Left renal pelvis (tissue), 4 donors: ENCODE measurements around the gene BAX. TPM values are rescaled to one million over a fixed set of nuclear protein-coding genes. Genes with fewer than 3 reads are reported as not detected.

Experiments used
- DNase-seq, 4 donors: peaks; one replicate each; pipeline ENCODE4 v3.0.0-alpha.2; 2013; ENCODE audit warnings: low read depth in 4 of 4, low spot score in 3 of 4
- polyA plus RNA-seq, 4 donors: library from polyadenylated mRNA; unstranded; fragments of 120-200 nt; gene quantifications; one replicate each; pipeline ENCODE4 v1.2.1, GENCODE V29; 2013; ENCODE audit not compliant: insufficient read length in 4 of 4

Gene BAX
- polyA plus RNA-seq, 4 donors: 49.6 to 83.8 (median 71.4) TPM

DNA sequence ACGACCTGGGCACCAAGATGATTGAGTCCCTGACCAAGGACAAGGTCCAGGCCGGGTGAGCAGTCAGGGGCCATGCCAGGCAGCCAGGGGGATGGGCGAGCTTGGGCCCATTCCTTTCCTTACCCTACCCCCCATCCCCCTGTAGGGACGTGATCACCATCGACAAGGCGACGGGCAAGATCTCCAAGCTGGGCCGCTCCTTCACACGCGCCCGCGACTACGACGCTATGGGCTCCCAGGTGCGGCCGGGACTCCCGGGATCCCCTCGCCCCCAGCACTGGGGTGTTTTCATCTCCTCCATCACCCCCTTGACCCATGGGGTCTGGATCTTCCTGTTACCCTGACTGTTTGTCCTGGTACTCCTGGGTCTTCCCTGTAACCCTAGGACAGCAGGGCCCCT is 55.2 kb downstream of the BAX start:
- DNase-seq: no peak

DNA sequence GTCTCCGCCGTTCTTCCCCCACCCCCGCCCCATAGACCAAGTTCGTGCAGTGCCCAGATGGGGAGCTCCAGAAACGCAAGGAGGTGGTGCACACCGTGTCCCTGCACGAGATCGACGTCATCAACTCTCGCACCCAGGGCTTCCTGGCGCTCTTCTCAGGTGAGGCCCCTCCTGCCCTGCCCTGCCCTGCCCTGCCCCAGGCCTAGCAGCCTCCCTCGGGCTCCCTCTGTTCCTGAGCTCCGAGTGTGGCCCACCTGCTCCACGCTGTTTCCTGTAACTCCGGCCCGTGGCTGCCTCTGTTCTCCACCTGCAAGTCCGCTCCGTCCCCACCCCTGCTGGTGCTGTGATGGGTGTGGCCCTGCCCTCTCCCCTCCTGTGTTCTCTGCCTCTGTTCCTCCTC is 55.8 kb downstream of the BAX start:
- DNase-seq: no peak

DNA sequence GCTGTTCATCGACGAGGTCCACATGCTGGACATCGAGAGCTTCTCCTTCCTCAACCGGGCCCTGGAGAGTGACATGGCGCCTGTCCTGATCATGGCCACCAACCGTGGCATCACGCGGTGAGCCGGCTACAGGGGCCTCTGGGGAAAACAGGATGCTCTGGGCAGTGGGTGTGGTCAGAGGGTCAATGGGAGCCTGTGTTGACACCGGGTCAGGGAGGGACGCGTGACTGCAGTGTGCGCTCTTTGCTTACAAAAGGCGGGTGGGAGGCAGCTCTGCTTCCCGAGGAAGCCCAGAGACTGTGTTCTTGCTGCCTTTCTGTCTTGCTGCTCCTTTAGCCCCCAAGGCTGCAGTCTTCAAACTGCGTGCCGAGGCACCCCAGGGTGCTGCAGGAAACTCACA is 56.5 kb downstream of the BAX start:
- no peak for DNase-seq

Other genes starting within 250 kb of the BAX start
- gene MAMSTR, start 235.2 kb upstream of the BAX start, polyA plus RNA-seq: 10 to 100 TPM in 1 of 4 donors, 1 to 10 TPM in 3; 4.5 to 13.3 (median 8.5) TPM
- 10 to 100 TPM; 11.5 to 17.3 (median 13.1) TPM for gene RASIP1, start 214.3 kb upstream of the BAX start, polyA plus RNA-seq
- gene IZUMO1, start 208.0 kb upstream of the BAX start, polyA plus RNA-seq: under 1 TPM; 0.08 to 0.53 (median 0.37) TPM
- 1 to 10 TPM in 3 of 4 donors, under 1 TPM in 1; 0.67 to 3.5 (median 3.2) TPM for gene FUT1, start 202.2 kb upstream of the BAX start, polyA plus RNA-seq
- gene FGF21, start 199.4 kb upstream of the BAX start, polyA plus RNA-seq: not detected
- gene BCAT2, start 143.8 kb upstream of the BAX start, polyA plus RNA-seq: 10 to 100 TPM; 19.5 to 58.6 (median 32.0) TPM
- gene HSD17B14, start 118.4 kb upstream of the BAX start, polyA plus RNA-seq: 10 to 100 TPM in 3 of 4 donors, 1 to 10 TPM in 1; 8.3 to 38.2 (median 26.3) TPM
- 10 to 100 TPM; 19.8 to 60.5 (median 27.7) TPM for gene PLEKHA4, start 86.3 kb upstream of the BAX start, polyA plus RNA-seq
- 100 to 1,000 TPM in 1 of 4 donors, 10 to 100 TPM in 3; 30.6 to 343 (median 32.6) TPM for gene PPP1R15A, start 82.5 kb upstream of the BAX start, polyA plus RNA-seq
- 1 to 10 TPM in 3 of 4 donors, under 1 TPM in 1; 0.60 to 1.5 (median 1.3) TPM for gene TULP2, start 56.1 kb upstream of the BAX start, polyA plus RNA-seq
- gene NUCB1, start 54.6 kb upstream of the BAX start, polyA plus RNA-seq: 100 to 1,000 TPM; 223 to 314 (median 261) TPM
- gene DHDH, start 21.2 kb upstream of the BAX start, polyA plus RNA-seq: 1 to 10 TPM; 1.6 to 8.0 (median 6.5) TPM
- gene FTL, start 10.4 kb downstream of the BAX start, polyA plus RNA-seq: 1,000 to 10,000 TPM; 1,558 to 2,525 (median 2,184) TPM
- gene GYS1, start 38.4 kb downstream of the BAX start, polyA plus RNA-seq: 10 to 100 TPM; 24.0 to 50.7 (median 39.6) TPM
- 10 to 100 TPM; 51.0 to 91.7 (median 79.3) TPM for gene RUVBL2, start 39.0 kb downstream of the BAX start, polyA plus RNA-seq
- gene LHB, start 62.2 kb downstream of the BAX start, polyA plus RNA-seq: under 1 TPM in 1 of 4 donors, not detected in 3; 0.47 TPM
- gene CGB3, start 69.5 kb downstream of the BAX start, polyA plus RNA-seq: under 1 TPM in 1 of 4 donors, not detected in 3; 0.26 TPM
- gene CGB2, start 77.0 kb downstream of the BAX start, polyA plus RNA-seq: under 1 TPM in 1 of 4 donors, not detected in 3; 0.35 TPM
- not detected for gene CGB1, start 82.0 kb downstream of the BAX start, polyA plus RNA-seq
- gene CGB5, start 89.0 kb downstream of the BAX start, polyA plus RNA-seq: under 1 TPM in 1 of 4 donors, not detected in 3; 0.18 TPM
- gene CGB8, start 94.2 kb downstream of the BAX start, polyA plus RNA-seq: under 1 TPM in 2 of 4 donors, not detected in 2; 0.18 to 0.22 TPM
- 1 to 10 TPM in 3 of 4 donors, under 1 TPM in 1; 0.69 to 1.7 (median 1.2) TPM for gene CGB7, start 102.9 kb downstream of the BAX start, polyA plus RNA-seq
- 1 to 10 TPM; 3.2 to 5.9 (median 4.7) TPM for gene NTF4, start 109.9 kb downstream of the BAX start, polyA plus RNA-seq
- gene KCNA7, start 117.8 kb downstream of the BAX start, polyA plus RNA-seq: under 1 TPM in 3 of 4 donors, not detected in 1; 0.04 to 0.11 (median 0.05) TPM
- gene SNRNP70, start 130.6 kb downstream of the BAX start, polyA plus RNA-seq: 100 to 1,000 TPM; 254 to 427 (median 319) TPM
- 10 to 100 TPM in 1 of 4 donors, 1 to 10 TPM in 3; 6.4 to 13.3 (median 6.8) TPM for gene LIN7B, start 159.5 kb downstream of the BAX start, polyA plus RNA-seq
- gene C19orf73, start 164.3 kb downstream of the BAX start, polyA plus RNA-seq: 1 to 10 TPM in 2 of 4 donors, under 1 TPM in 2; 0.31 to 1.0 (median 0.70) TPM
- 1 to 10 TPM; 5.0 to 8.3 (median 6.7) TPM for gene PPFIA3, start 164.7 kb downstream of the BAX start, polyA plus RNA-seq
- 10 to 100 TPM; 26.7 to 41.9 (median 30.3) TPM for gene HRC, start 200.5 kb downstream of the BAX start, polyA plus RNA-seq
- gene TRPM4, start 202.9 kb downstream of the BAX start, polyA plus RNA-seq: 10 to 100 TPM; 18.1 to 39.9 (median 28.0) TPM